K562 (cell line): Measurements from ENCODE around the gene MYL11. TPM values are rescaled to one million over a fixed set of nuclear protein-coding genes. Genes with fewer than 3 reads are reported as not detected.

Source experiments
- ATAC-seq: fragments of 200-7000 bp; cut with Tn5 transposase; 3 replicates; pipeline ENCODE4 v1.9.1; 2020; ENCODE audit warnings: moderate library complexity
- BruUV-seq: library from RNA; stranded (reverse); fragments of 400-500 nt; replicated peaks from 2 replicates; lab custom pipeline; 2021; lab: Mats Ljungman, UMichigan
- CTCF ChIA-PET: fragments of 300-600 bp; formaldehyde crosslinking; extraction: SDS; loops from one replicate; lab custom pipeline; 2021; ENCODE audit warnings: low intra/inter-chr PET ratio; lab: Yijun Ruan, JAX
- POLR2A ChIA-PET: fragments of 300-600, 350-650 bp; sonication (Branson Sonifier 250); formaldehyde crosslinking; extraction: SDS; loops from one replicate; lab custom pipeline; 2021; ENCODE audit warnings: antibody characterized with exemption, inconsistent platforms; lab: Yijun Ruan, JAX
- DNase-seq, 4 experiments: peaks; one replicate each; pipeline versions ENCODE4 v3.0.0 to v3.0.0-alpha.2; 2011 to 2018; ENCODE audit warnings: low spot score in 3 of 4, mixed read lengths in 3 of 4; ENCODE audit errors: extremely low read depth in 1 of 4
- FAIRE-seq: peaks from 2 replicates; lab custom pipeline; 2011; peaks lifted over from hg19 to GRCh38; lab: Jason Lieb, UNC
- H2AFZ ChIP-seq: 2 replicates; pipeline ENCODE4 v1.6.0; 2011; ENCODE audit warnings: low read depth, low read length, control low read depth, inconsistent platforms
- H3K27ac ChIP-seq: fragments of 200-600 bp; 3 replicates; pipeline ENCODE4 v1.8.0; 2011; ENCODE audit warnings: low read depth, mild to moderate bottlenecking, control low read depth, inconsistent platforms, low read length, moderate library complexity, mixed read lengths; ENCODE audit errors: extremely low read depth
- H3K27me3 ChIP-seq, 2 experiments: fragments of 300-600 bp in 1 of 2; 2 replicates in 1 of 2; 3 replicates in 1 of 2; pipeline versions ENCODE4 v1.6.0 to v1.8.0; 2011; ENCODE audit warnings: inconsistent platforms in 2 of 2, low read length in 2 of 2, mild to moderate bottlenecking in 1 of 2, mixed read lengths in 1 of 2, moderate library complexity in 1 of 2; ENCODE audit not compliant: control insufficient read depth in 2 of 2, insufficient read depth in 2 of 2
- H3K36me3 ChIP-seq: fragments of 300-600 bp; 3 replicates; pipeline ENCODE4 v1.8.0; 2011; ENCODE audit warnings: mild to moderate bottlenecking, low read length, inconsistent platforms; ENCODE audit not compliant: control insufficient read depth, insufficient read depth
- H3K4me1 ChIP-seq, 2 experiments: fragments of 200-600 bp in 1 of 2; replicated peaks in 1 of 2; 2 replicates in 1 of 2; 3 replicates in 1 of 2; pipeline versions ENCODE4 v1.5.1 to v1.8.0; 2011; ENCODE audit warnings: inconsistent platforms in 2 of 2, low read length in 2 of 2, mild to moderate bottlenecking in 1 of 2, mixed read lengths in 1 of 2, moderate library complexity in 1 of 2; ENCODE audit not compliant: control insufficient read depth in 2 of 2, insufficient read depth in 2 of 2
- H3K4me2 ChIP-seq: 2 replicates; pipeline ENCODE4 v1.6.1; 2011; ENCODE audit warnings: low read length, control low read depth, inconsistent platforms, mixed read lengths; ENCODE audit not compliant: insufficient read depth
- H3K4me3 ChIP-seq: fragments of 200-600 bp; sonication (generic), shearing (Covaris generic); 2 replicates; pipeline ENCODE4 v1.5.1; 2016; ENCODE audit warnings: control low read depth, inconsistent platforms
- H3K79me2 ChIP-seq: fragments of 200-600 bp; 3 replicates; pipeline ENCODE4 v1.8.0; 2011; ENCODE audit warnings: low read length, inconsistent platforms; ENCODE audit not compliant: control insufficient read depth, insufficient read depth
- H3K9ac ChIP-seq, 2 experiments: 2 replicates each; pipeline versions ENCODE4 v1.6.0 to v1.6.1; 2011; ENCODE audit warnings: low read depth in 2 of 2, low read length in 2 of 2, control low read depth in 1 of 2, inconsistent platforms in 1 of 2, mild to moderate bottlenecking in 1 of 2, mixed read lengths in 1 of 2; ENCODE audit not compliant: insufficient read depth in 1 of 2
- H3K9me1 ChIP-seq: one replicate; pipeline ENCODE4 v1.6.0; 2011; ENCODE audit warnings: inconsistent platforms, mild to moderate bottlenecking, low read length, moderate library complexity; ENCODE audit not compliant: control insufficient read depth, insufficient read depth
- H3K9me3 ChIP-seq: replicated peaks from 2 replicates; pipeline ENCODE4 v1.5.1; 2011; ENCODE audit warnings: low read depth, low read length, inconsistent platforms; ENCODE audit not compliant: control insufficient read depth, insufficient read depth
- H4K20me1 ChIP-seq: replicated peaks from 2 replicates; pipeline ENCODE4 v1.6.1; 2011; ENCODE audit warnings: low read length, inconsistent platforms, mixed read lengths; ENCODE audit not compliant: control insufficient read depth, insufficient read depth
- CBFB ChIP-seq: sonication (generic); formaldehyde crosslinking; IDR thresholded peaks from 2 replicates; pipeline ENCODE4 v1.4.0; 2020; ENCODE audit warnings: mild to moderate bottlenecking, missing genetic modification reagents
- GTF2A2 ChIP-seq: IDR thresholded peaks from 2 replicates; pipeline ENCODE4 v1.6.1; 2016; ENCODE audit warnings: mild to moderate bottlenecking, missing genetic modification characterization, missing compliant biosample characterization
- GTF2F1 ChIP-seq: IDR thresholded peaks from 2 replicates; pipeline ENCODE4 v1.6.1; 2011; ENCODE audit warnings: low read depth, low read length, improper control_type of control experiment
- MAZ ChIP-seq, 2 experiments: fragments of 450-650 bp in 1 of 2; sonication (generic) in 1 of 2; formaldehyde crosslinking; IDR thresholded peaks in 1 of 2; conservative IDR thresholded peaks in 1 of 2; 2 replicates each; pipeline versions ENCODE4 v1.4.0 to v1.5.0; 2020; ENCODE audit warnings: mild to moderate bottlenecking in 1 of 2, missing genetic modification reagents in 1 of 2
- MTA2 ChIP-seq: fragments of 450-650 bp; IDR thresholded peaks from 2 replicates; pipeline ENCODE4 v1.6.1; 2016; ENCODE audit warnings: low read depth
- NR2C2 ChIP-seq, 2 experiments: fragments of 200-800 bp in 1 of 2; sonication (Bioruptor generic) in 1 of 2; sonication (generic) in 1 of 2; formaldehyde crosslinking in 1 of 2; IDR thresholded peaks; 2 replicates each; pipeline versions ENCODE4 v1.6.1 to v1.8.0; 2016 to 2022; ENCODE audit warnings: mild to moderate bottlenecking in 1 of 2, missing compliant biosample characterization in 1 of 2, missing genetic modification characterization in 1 of 2, missing genetic modification reagents in 1 of 2
- XRCC5 ChIP-seq: fragments of 200-400 bp; formaldehyde crosslinking; IDR thresholded peaks from 2 replicates; pipeline ENCODE4 v1.6.1; 2017; ENCODE audit warnings: low read depth, mild to moderate bottlenecking, low read length
- ZNF644 ChIP-seq: fragments of 200-800 bp; sonication (Bioruptor generic); IDR thresholded peaks from 2 replicates; pipeline ENCODE4 v1.6.1; 2016; ENCODE audit warnings: low read depth, missing genetic modification characterization, missing compliant biosample characterization
- ZNF766 ChIP-seq: fragments of 200-800 bp; sonication (Bioruptor generic); conservative IDR thresholded peaks from 2 replicates; pipeline ENCODE4 v1.6.1; 2016; ENCODE audit warnings: missing genetic modification characterization, missing compliant biosample characterization
- WGBS: fragments of 100-300 bp; shearing (Covaris generic); methylation state at CpG from one replicate; pipeline ENCODE4 v1.1.6; 2016; ENCODE audit warnings: low coverage, mixed read lengths; ENCODE audit not compliant: insufficient coverage; ENCODE audit errors: missing lambda C conversion rate; 5-methylcytosine and 5-hydroxymethylcytosine counted together
- in situ Hi-C: fragments of 300-500 bp; cut with MboI; formaldehyde crosslinking; loops from 4 replicates; pipeline ENCODE4 v1.15.0; 2018; ENCODE audit warnings: inconsistent platforms, mixed read lengths
- intact Hi-C: fragments of 100-400 bp; cut with micrococcal nuclease; formaldehyde crosslinking; loops from 2 replicates; pipeline ENCODE4 v1.14.2; 2022
- polyA plus RNA-seq, 8 experiments: library from polyadenylated mRNA; depleted of rRNA in 4 of 8; stranded (reverse) in 5 of 8; unstranded in 3 of 8; fragments of >200 nt; fragmentation: Nextera tagmentation in 2 of 8; fragmentation: Illumina TruSeq in 1 of 8; extraction: Ambion mirVana in 2 of 8; extraction: Trizol in 1 of 8; gene quantifications; 2 replicates each; pipeline versions ENCODE4 v1.2.1 to v1.2.3, GENCODE V29; 2011 to 2014; ENCODE audit warnings: inconsistent platforms in 1 of 8, missing spikeins in 1 of 8
- total RNA-seq, 7 experiments: library from RNA; depleted of rRNA in 6 of 7; stranded (reverse); fragments of >200 nt in 6 of 7; fragmentation: Illumina TruSeq in 2 of 7; extraction: Trizol in 2 of 7; gene quantifications; 2 replicates each; pipeline versions ENCODE4 v1.2.1 to v1.2.3, GENCODE V29; 2011 to 2021; ENCODE audit warnings: low replicate concordance in 1 of 7
- TF ChIP-seq, protein P1 (sequence below): sonication (generic); formaldehyde crosslinking; IDR thresholded peaks from 2 replicates; pipeline ENCODE4 v1.8.0; 2022; ENCODE audit warnings: mild to moderate bottlenecking, low read depth, missing genetic modification reagents
- TF ChIP-seq, protein P2 (sequence below): sonication (generic); formaldehyde crosslinking; IDR thresholded peaks from 2 replicates; pipeline ENCODE4 v1.8.1; 2023; ENCODE audit warnings: mild to moderate bottlenecking, missing genetic modification reagents, moderate library complexity
- TF ChIP-seq, protein P3 (sequence below), 2 experiments: fragments of 450-650 bp in 1 of 2; sonication (generic) in 1 of 2; formaldehyde crosslinking in 1 of 2; IDR thresholded peaks in 1 of 2; conservative IDR thresholded peaks in 1 of 2; 2 replicates each; pipeline versions ENCODE4 v1.6.1 to v1.8.1; 2016 to 2023; ENCODE audit warnings: mild to moderate bottlenecking in 2 of 2, moderate library complexity in 2 of 2, inconsistent platforms in 1 of 2, missing genetic modification reagents in 1 of 2

Gene MYL11
- total and polyA plus RNA-seq, 9 of the 15 experiments (the other 6 are each of a cell fraction or from before 2014, with no cell fraction given), result 0.31 to 1.5 (median 0.73) TPM; not detected in 4

DNA sequence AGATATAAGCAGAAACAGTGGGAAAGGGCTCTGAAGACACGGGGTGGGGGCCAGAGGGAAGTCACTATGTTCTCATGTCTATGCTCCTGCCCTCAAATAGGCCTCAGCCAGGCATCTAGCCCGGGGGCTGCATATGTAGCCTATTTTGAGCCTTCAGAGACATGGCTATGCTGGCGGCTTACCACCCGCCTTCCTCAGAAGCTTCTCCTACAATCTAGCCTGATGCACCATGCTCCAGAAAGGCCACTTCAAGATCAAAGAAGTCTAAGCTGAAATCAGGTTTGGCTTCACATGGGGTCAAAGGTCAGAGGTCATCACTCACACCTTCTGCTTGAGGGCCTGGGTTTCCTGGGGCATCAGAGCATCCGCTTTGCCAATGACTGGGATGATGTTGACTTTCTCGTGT is 6.2 kb downstream of the MYL11 start:
- FAIRE-seq (no peak), DNase-seq (peak in 2 of 4 experiments; percentile 18 to 58), ATAC-seq (no peak)
- no peaks in the 10 kb centered on the region for H4K20me1 ChIP-seq
- intact Hi-C loops, result loop anchor here (2.0 kb wide), 1 partner anchor 14 kb away; the partner anchor contains the start of gene ZNF48
- no peak overlapping the region for H3K4me3 ChIP-seq
- WGBS, result 59% methylated on average over 6 of the region's 6 CpGs
- H3K27ac ChIP-seq, result peak overlapping the region; percentile 91
- H3K79me2 ChIP-seq, result peaks cover 16% of the 10 kb centered on the region
- H3K9me1 ChIP-seq, result no peaks in the 10 kb centered on the region
- ChIA-PET CTCF (no interaction called here), POLR2A (interaction anchor here (0.7 to 1.4 kb wide), 5 partner anchors 8 to 27 kb away, joined by 3 to 4 read pairs (median 3); partner anchors contain the start of gene ZNF771)
- no peaks in the 10 kb centered on the region for H3K9me3 ChIP-seq
- no peaks in the 10 kb centered on the region for H3K27me3 ChIP-seq
- no TSS peak for BruUV-seq
- 0 out of 2 replicates have a peak overlapping the region, but pooled peaks have one; percentile 72 for H2AFZ ChIP-seq
- in situ Hi-C loops, result no loop called here
- H3K4me2 ChIP-seq, result peak overlapping the region; percentile 60
- H3K36me3 ChIP-seq, result peaks cover 7% of the 10 kb centered on the region; the same call in 1 of the 3 replicates
- H3K4me1 ChIP-seq, result peaks cover 46 to 62% of the 10 kb centered on the region in 2 experiments
- H3K9ac ChIP-seq, result peak overlapping the region in 1 of 2 experiments; percentile 11; a peak in 2 of 4 replicates
- TF ChIP-seq, protein P1, sequence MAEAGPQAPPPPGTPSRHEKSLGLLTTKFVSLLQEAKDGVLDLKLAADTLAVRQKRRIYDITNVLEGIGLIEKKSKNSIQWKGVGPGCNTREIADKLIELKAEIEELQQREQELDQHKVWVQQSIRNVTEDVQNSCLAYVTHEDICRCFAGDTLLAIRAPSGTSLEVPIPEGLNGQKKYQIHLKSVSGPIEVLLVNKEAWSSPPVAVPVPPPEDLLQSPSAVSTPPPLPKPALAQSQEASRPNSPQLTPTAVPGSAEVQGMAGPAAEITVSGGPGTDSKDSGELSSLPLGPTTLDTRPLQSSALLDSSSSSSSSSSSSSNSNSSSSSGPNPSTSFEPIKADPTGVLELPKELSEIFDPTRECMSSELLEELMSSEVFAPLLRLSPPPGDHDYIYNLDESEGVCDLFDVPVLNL, result no peak
- peak; percentile 54; the same call in 1 of the 2 replicates for TF ChIP-seq GTF2A2 (tag)
- peak; percentile 96 for TF ChIP-seq NR2C2 (CRISPR knock-in tag; IDR thresholded peaks at IDR 0.05)
- TF ChIP-seq NR2C2 (tag; IDR thresholded peaks at IDR 0.05), result no peak
- TF ChIP-seq, protein P2, sequence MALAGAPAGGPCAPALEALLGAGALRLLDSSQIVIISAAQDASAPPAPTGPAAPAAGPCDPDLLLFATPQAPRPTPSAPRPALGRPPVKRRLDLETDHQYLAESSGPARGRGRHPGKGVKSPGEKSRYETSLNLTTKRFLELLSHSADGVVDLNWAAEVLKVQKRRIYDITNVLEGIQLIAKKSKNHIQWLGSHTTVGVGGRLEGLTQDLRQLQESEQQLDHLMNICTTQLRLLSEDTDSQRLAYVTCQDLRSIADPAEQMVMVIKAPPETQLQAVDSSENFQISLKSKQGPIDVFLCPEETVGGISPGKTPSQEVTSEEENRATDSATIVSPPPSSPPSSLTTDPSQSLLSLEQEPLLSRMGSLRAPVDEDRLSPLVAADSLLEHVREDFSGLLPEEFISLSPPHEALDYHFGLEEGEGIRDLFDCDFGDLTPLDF (CRISPR knock-in tag), result 0 out of 2 replicates have a peak, but pooled peaks have one; percentile 26
- peak; percentile 16; the same call in 1 of the 2 replicates for TF ChIP-seq XRCC5
- TF ChIP-seq ZNF766 (CRISPR knock-in tag), result 0 out of 2 replicates have a peak, but pooled peaks have one; percentile 13
- peak; percentile 18; the same call in 1 of the 2 replicates for TF ChIP-seq MTA2
- no peak for TF ChIP-seq GTF2F1
- no peak for TF ChIP-seq CBFB
- TF ChIP-seq, protein P3, sequence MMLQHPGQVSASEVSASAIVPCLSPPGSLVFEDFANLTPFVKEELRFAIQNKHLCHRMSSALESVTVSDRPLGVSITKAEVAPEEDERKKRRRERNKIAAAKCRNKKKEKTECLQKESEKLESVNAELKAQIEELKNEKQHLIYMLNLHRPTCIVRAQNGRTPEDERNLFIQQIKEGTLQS (IDR thresholded peaks at IDR 0.05), result no peak
- TF ChIP-seq, protein P3 (CRISPR knock-in tag; conservative IDR thresholded peaks at IDR 0.05), result no peak
- TF ChIP-seq MAZ (CRISPR knock-in tag; conservative IDR thresholded peaks at IDR 0.05 in 1 of 2, IDR thresholded peaks at IDR 0.05 in 1 of 2), result 0 out of 4 replicates have a peak, but pooled peaks of 1 of the 2 experiments have one; percentile 2
- no peak for TF ChIP-seq ZNF644
